Transverse colon (tissue), 4 donors: Measurements from ENCODE around the gene ABCC1. TPM values are rescaled to one million over a fixed set of nuclear protein-coding genes. Genes with fewer than 3 reads are reported as not detected.

ENCODE experiments used
- DNase-seq: peaks from one replicate; pipeline ENCODE4 v3.0.0-alpha.2; 2019
- H3K27ac ChIP-seq, 4 donors: fragments of 200-600 bp; sonication (generic); 2 replicates each; pipeline ENCODE4 v1.5.1; 2016 to 2018; ENCODE audit warnings: inconsistent platforms in 4 of 4
- H3K27me3 ChIP-seq: fragments of 200-600 bp; sonication (generic); 2 replicates; pipeline ENCODE4 v1.5.1; 2017; ENCODE audit warnings: inconsistent platforms
- H3K36me3 ChIP-seq, 4 donors: fragments of 200-600 bp; sonication (generic); 2 replicates each; pipeline ENCODE4 v1.5.1; 2017 to 2019; ENCODE audit warnings: inconsistent platforms in 4 of 4
- H3K4me1 ChIP-seq, 4 donors: fragments of 200-600 bp; sonication (generic); 2 replicates each; pipeline ENCODE4 v1.5.1; 2017 to 2020; ENCODE audit warnings: inconsistent platforms in 4 of 4
- H3K4me3 ChIP-seq, 4 donors: fragments of 200-600 bp; sonication (generic); 1 replicate in 1 of 4; 2 replicates in 3 of 4; pipeline versions ENCODE4 v1.5.1 to v1.6.1; 2017 to 2019; ENCODE audit warnings: inconsistent platforms in 4 of 4
- H3K9me3 ChIP-seq, 2 donors: fragments of 200-600 bp; sonication (generic); 2 replicates each; pipeline ENCODE4 v1.5.1; 2017 to 2019; ENCODE audit warnings: inconsistent platforms in 2 of 2
- CTCF ChIP-seq, 5 experiments: fragments of 200-600 bp in 3 of 5; fragments of 450-650 bp in 2 of 5; sonication (generic) in 3 of 5; IDR thresholded peaks; 1 replicate in 2 of 5; 2 replicates in 3 of 5; pipeline ENCODE4 v1.5.1; 2016 to 2017; ENCODE audit warnings: antibody characterized with exemption in 5 of 5, inconsistent platforms in 3 of 5, mild to moderate bottlenecking in 2 of 5, moderate library complexity in 1 of 5
- EP300 ChIP-seq: sonication (generic); formaldehyde crosslinking; IDR thresholded peaks from one replicate; pipeline ENCODE4 v1.6.1; 2017; ENCODE audit warnings: antibody characterized with exemption, low read depth
- POLR2A ChIP-seq: fragments of 450-650 bp; IDR thresholded peaks from one replicate; pipeline ENCODE4 v1.6.1; 2016; ENCODE audit warnings: antibody characterized with exemption, mild to moderate bottlenecking, moderate library complexity
- POLR2AphosphoS5 ChIP-seq, 3 donors: sonication (generic); formaldehyde crosslinking; IDR thresholded peaks; one replicate each; pipeline ENCODE4 v1.6.1; 2016; ENCODE audit warnings: antibody characterized with exemption in 3 of 3
- WGBS, 2 donors: methylation state at CpG; one replicate each; pipeline ENCODE4 v1.1.5; 2018; ENCODE audit warnings: low coverage in 1 of 2; 5-methylcytosine and 5-hydroxymethylcytosine counted together
- in situ Hi-C, 4 donors: fragments of 200-750 bp; cut with MboI; loops; one replicate each; pipeline versions ENCODE4 v1.15.0 to v1.15.1; 2017; ENCODE audit warnings: low sequenced_read_pairs in 3 of 4, low pct_ligation_motif_present in 1 of 4, low pct_unique_long_range_greater_than_20kb in 1 of 4
- intact Hi-C: fragments of 100-400 bp; cut with DNase I; formaldehyde crosslinking; loops from one replicate; pipeline ENCODE4 v1.15.1; 2023; ENCODE audit warnings: low total_unique reads
- total RNA-seq, 4 donors: library from RNA; depleted of rRNA; stranded (reverse); fragments of >200 nt; gene quantifications; one replicate each; pipeline ENCODE4 v1.1.0, GENCODE V29; 2016

ABCC1 gene
- total RNA-seq, 4 donors from 2014 or later: 17.1 to 67.3 (median 36.9) TPM

GRCh38 chr16:16124974-16125373 lies 175.6 kb downstream of the ABCC1 start:
- Histone ChIP-seq H3K4me1 (peaks cover 0 to 5% (median 0%) of the 10 kb centered on the region in 4 donors), H3K36me3 (peaks cover 0 to under 1% (median 0%) of the 10 kb centered on the region in 4 donors), H3K27me3 (no peaks in the 10 kb centered on the region), H3K4me3 (no peak overlapping the region), H3K9me3 (no peaks in the 10 kb centered on the region), H3K27ac (peak overlapping the region in 3 of 4 donors; percentile 43 to 52 (median 47))
- intact Hi-C loops: loop anchor here (5.0 to 10.0 kb wide), 3 partner anchors 63 to 350 kb away; partner anchors contain the start of gene MYH11
- 100% methylated on average over 2 to 3 of the region's 3 CpGs for WGBS, 2 donors
- in situ Hi-C loops: loop anchor here (10.0 to 25.0 kb wide), 4 partner anchors 250 to 713 kb away; partner anchors contain the start of gene MYH11 (in 2 of the 4)
- TF ChIP-seq CTCF (IDR thresholded peaks at IDR 0.05) (no peak), POLR2AphosphoS5 (IDR thresholded peaks at IDR 0.05) (no peak), POLR2A (no peak), EP300 (no peak)
- DNase-seq: no peak

DNA sequence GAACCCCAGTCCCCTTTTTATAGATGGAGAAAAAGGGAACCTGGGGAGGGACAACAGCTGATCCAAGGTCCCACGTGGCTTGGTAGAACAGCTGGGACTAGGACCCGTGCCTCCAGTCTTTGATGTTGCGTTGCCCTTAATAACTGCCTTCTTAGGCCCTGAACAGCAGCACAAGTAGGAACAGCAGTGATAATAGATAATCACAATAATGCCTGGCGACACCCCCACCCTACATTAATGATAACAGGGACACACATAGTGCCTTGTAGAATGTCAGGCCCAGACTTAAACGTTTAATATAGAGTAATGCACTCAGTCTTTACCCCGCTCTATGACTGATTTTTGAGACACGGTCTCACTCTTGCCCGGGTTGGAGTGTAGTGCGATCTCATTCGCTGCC lies 177.5 kb downstream of the ABCC1 start:
- Histone ChIP-seq H3K27me3 (no peaks in the 10 kb centered on the region), H3K27ac (peak overlapping the region; percentile 24 to 75 (median 59))
- 60 to 81% methylated on average over 3 to 10 of the region's 10 CpGs for whole genome bisulfite sequencing, 2 donors

GRCh38 chr16:16127469-16128116 lies 178.2 kb downstream of the ABCC1 start:
- in situ Hi-C loops: loop anchor here in 3 of 4 donors (10.0 to 25.0 kb wide), 4 partner anchors 253 to 715 kb away; partner anchors contain the start of gene MYH11 (in 1 of the 3)

More for the DNA sequence above, 177.5 kb downstream of the ABCC1 start:
- Histone ChIP-seq H3K4me1 (no peaks in the 10 kb centered on the region), H3K4me3 (no peak overlapping the region), H3K36me3 (peaks cover 0 to 3% (median 0%) of the 10 kb centered on the region in 4 donors), H3K9me3 (no peaks in the 10 kb centered on the region)
- DNase-seq: no peak
- TF ChIP-seq POLR2A: no peak
- TF ChIP-seq POLR2AphosphoS5 (IDR thresholded peaks at IDR 0.05): no peak
- no peak for TF ChIP-seq CTCF (IDR thresholded peaks at IDR 0.05)
- TF ChIP-seq EP300: no peak
- in situ Hi-C loops: loop anchor here in 3 of 4 donors (10.0 to 25.0 kb wide), 4 partner anchors 252 to 715 kb away; partner anchors contain the start of gene MYH11 (in 1 of the 3)
- intact Hi-C loops: loop anchor here (5.0 to 10.0 kb wide), 3 partner anchors 65 to 352 kb away; partner anchors contain the start of gene MYH11

More at GRCh38 chr16:16127469-16128116, 178.2 kb downstream of the ABCC1 start:
- Histone ChIP-seq H3K27me3 (no peaks in the 10 kb centered on the region), H3K4me1 (no peaks in the 10 kb centered on the region), H3K27ac (peak overlapping the region; percentile 24 to 75 (median 59)), H3K4me3 (no peak overlapping the region), H3K36me3 (peaks cover 0 to 5% (median 0%) of the 10 kb centered on the region in 4 donors), H3K9me3 (no peaks in the 10 kb centered on the region)
- intact Hi-C loops: loop anchor here (5.0 to 10.0 kb wide), 3 partner anchors 65 to 353 kb away; partner anchors contain the start of gene MYH11
- 0 to 31% methylated on average over 7 to 11 of the region's 11 CpGs for whole genome bisulfite sequencing, 2 donors
- TF ChIP-seq CTCF (IDR thresholded peaks at IDR 0.05): peak; percentile 85 to 98 (median 93)
- no peak for TF ChIP-seq EP300
- DNase-seq: peak; percentile 66
